ENCODE measurements around the gene CBR1. TPM values are rescaled to one million over a fixed set of nuclear protein-coding genes. Genes with fewer than 3 reads are reported as not detected.

The CBR1 gene
- total and polyA plus RNA-seq, 2 donors (not counting 3 experiments of a cell fraction or from before 2014, with no cell fraction given) = 41.3 to 124 TPM

DNA sequence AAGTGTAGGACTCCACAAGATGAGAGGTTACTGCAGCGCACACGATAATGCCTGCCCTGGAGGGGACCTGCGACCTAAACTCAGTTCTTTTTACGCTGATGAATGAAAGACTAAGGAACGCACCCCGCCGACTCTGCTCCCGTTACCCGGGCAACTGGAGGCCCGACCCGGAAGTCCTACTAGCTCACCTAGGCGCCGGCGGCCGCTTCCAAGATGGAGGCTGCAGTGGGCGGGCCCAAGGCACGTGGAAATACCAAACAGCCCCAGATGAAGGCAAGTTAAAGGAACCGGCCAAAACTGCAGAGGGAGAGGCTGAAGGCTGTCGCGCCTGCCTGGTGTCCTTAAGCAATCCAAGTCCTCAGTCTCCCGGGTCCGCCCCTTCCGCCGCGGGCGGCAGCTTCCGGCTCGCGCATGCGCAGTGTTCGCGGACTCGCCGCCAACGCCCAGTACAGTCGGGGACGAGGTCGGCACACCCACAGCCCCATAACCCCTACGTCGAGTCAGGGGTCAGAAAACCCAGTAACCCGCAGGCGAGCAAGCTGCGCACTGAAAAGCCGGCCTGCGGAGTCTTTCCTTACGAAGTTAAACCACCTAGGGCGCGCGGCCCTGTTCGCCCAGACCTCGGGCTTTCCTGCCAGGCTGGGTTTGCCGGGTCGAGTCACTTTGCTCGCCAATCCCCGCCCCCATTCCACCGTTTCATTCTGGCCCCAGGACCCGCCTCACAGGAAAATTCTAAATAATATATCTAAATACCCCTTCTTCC lies 9.5 kb upstream of the CBR1 start, which contains the start of gene SETD4:
SETD4 (minus strand) TSS at position 368 of the 763 bp plus-strand sequence. CDS start 1,638 bp downstream, outside the sequence.
- Histone ChIP-seq H2AFZ (ENCODE audit: low read depth, low read length) (peak within 1 kb of the TSS; percentile 38), H3K4me2 (ENCODE audit: insufficient read depth, low read length) (peak within 1 kb of the TSS; percentile 78), H3K27ac (ENCODE audit: insufficient read depth, low read depth, low read length) (peak within 1 kb of the TSS; percentile 72), H3K36me3 (ENCODE audit: control insufficient read depth in 2 of 2, extremely low read depth in 1 of 2, insufficient read depth in 2 of 2, low read length in 2 of 2) (peaks cover 7 to 8% of the 10 kb centered on the region in 2 experiments), H3K4me3 (replicated peaks in 1 of 3; ENCODE audit: insufficient read depth in 1 of 3, low read depth in 1 of 3, low read length in 3 of 3) (peak within 1 kb of the TSS; percentile 16 to 96 (median 66)), H3K4me1 (ENCODE audit: control insufficient read depth, extremely low read depth, insufficient read depth, low read length) (peaks cover 4% of the 10 kb centered on the region), H3K9ac (replicated peaks; ENCODE audit: extremely low read depth, insufficient read depth, low read length) (peak within 1 kb of the TSS; percentile 20), H3K27me3 (ENCODE audit: control insufficient read depth in 2 of 2, insufficient read depth in 2 of 2, low read length in 2 of 2) (no peaks in the 10 kb centered on the region), H4K20me1 (replicated peaks; ENCODE audit: control insufficient read depth, extremely low read depth, insufficient read depth, low read length) (no peaks in the 10 kb centered on the region), H3K9me1 (replicated peaks; ENCODE audit: control insufficient read depth, extremely low read depth, insufficient read depth, low read length) (no peaks in the 10 kb centered on the region), H3K79me2 (ENCODE audit: control insufficient read depth, insufficient read depth, low read length) (peaks cover 6% of the 10 kb centered on the region), H3K9me3 (replicated peaks; ENCODE audit: control insufficient read depth, insufficient read depth, low read length) (no peaks in the 10 kb centered on the region)
- dilution Hi-C loops (cut with MboI; ENCODE audit: extremely low pct_ligation_motif_present, low sequenced_read_pairs) (no loop called here), intact Hi-C loops (cut with micrococcal nuclease) (loop anchor here (5.0 kb wide), 1 partner anchor 52 kb away; no protein-coding TSS in a partner anchor)
- CTCF ChIA-PET = interaction anchor here (0.8 to 2.0 kb wide), 7 partner anchors 10 to 65 kb away, joined by 3 to 12 read pairs (median 4); partner anchors contain the start of gene CBR1
- BruUV-seq (replicated peaks) = TSS peak; percentile 95
- POLR2A ChIA-PET = interaction anchor here (0.6 to 1.6 kb wide), 3 partner anchors 10 to 259 kb away, joined by 3 to 10 read pairs (median 4); partner anchors contain the start of genes CBR1 and MORC3
- no peak for TF ChIP-seq EZH2 (IDR thresholded peaks at IDR 0.05; ENCODE audit: borderline replicate concordance, low read depth, low read length, severe bottlenecking)
- peak; percentile 92 for TF ChIP-seq POLR2AphosphoS5 (IDR thresholded peaks at IDR 0.05; ENCODE audit: insufficient read depth, low read depth, low read length)
- TF ChIP-seq GATA2 (IDR thresholded peaks at IDR 0.05; ENCODE audit: insufficient read depth, insufficient read length, low read depth, low read length) = no peak
- no peak for TF ChIP-seq FOS (IDR thresholded peaks at IDR 0.05; ENCODE audit: borderline replicate concordance, insufficient read depth, low read length)
- TF ChIP-seq, protein P1, sequence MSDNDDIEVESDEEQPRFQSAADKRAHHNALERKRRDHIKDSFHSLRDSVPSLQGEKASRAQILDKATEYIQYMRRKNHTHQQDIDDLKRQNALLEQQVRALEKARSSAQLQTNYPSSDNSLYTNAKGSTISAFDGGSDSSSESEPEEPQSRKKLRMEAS (IDR thresholded peaks at IDR 0.05; ENCODE audit: insufficient read depth, insufficient read length) = peak; percentile 45
- TF ChIP-seq POLR2A (IDR thresholded peaks at IDR 0.05; ENCODE audit: low read depth, low read length) = peak; percentile 91
- TF ChIP-seq, protein P2, sequence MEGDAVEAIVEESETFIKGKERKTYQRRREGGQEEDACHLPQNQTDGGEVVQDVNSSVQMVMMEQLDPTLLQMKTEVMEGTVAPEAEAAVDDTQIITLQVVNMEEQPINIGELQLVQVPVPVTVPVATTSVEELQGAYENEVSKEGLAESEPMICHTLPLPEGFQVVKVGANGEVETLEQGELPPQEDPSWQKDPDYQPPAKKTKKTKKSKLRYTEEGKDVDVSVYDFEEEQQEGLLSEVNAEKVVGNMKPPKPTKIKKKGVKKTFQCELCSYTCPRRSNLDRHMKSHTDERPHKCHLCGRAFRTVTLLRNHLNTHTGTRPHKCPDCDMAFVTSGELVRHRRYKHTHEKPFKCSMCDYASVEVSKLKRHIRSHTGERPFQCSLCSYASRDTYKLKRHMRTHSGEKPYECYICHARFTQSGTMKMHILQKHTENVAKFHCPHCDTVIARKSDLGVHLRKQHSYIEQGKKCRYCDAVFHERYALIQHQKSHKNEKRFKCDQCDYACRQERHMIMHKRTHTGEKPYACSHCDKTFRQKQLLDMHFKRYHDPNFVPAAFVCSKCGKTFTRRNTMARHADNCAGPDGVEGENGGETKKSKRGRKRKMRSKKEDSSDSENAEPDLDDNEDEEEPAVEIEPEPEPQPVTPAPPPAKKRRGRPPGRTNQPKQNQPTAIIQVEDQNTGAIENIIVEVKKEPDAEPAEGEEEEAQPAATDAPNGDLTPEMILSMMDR (IDR thresholded peaks at IDR 0.05; ENCODE audit: extremely low read depth in 1 of 2, insufficient read depth in 1 of 2, low read depth in 1 of 2, low read length in 2 of 2) = no peak
- TF ChIP-seq JUN (IDR thresholded peaks at IDR 0.05; ENCODE audit: borderline replicate concordance, insufficient read depth, insufficient read length, low read depth) = no peak
- TF ChIP-seq MYC (IDR thresholded peaks at IDR 0.05; ENCODE audit: low read depth, low read length) = no peak
- DNase-seq (ENCODE audit: low read depth, low spot score) (peak; percentile 91), FAIRE-seq (peak; percentile 98)

Measured in endothelial cell of umbilical vein (primary cell).